Activated naive CD8-positive, alpha-beta T cell treated with anti-CD3 and anti-CD28 coated beads, Interleukin-2, amount 10 ng/mL, durations not matched to agents 7 days and 5 days (primary cell): Measurements from ENCODE around the gene GRIK5. TPM values are rescaled to one million over a fixed set of nuclear protein-coding genes. Genes with fewer than 3 reads are reported as not detected.
"Not testable (repeated sequence)": the region's sequence is repeated elsewhere in the genome, so short reads cannot be mapped to it uniquely, and the experiment has no call there.

ENCODE experiments used
- ATAC-seq: fragments of 150-1000 bp; cut with Tn5 transposase; one replicate; pipeline ENCODE4 v1.10.0; 2021; ENCODE audit warnings: low read depth, moderate library complexity
- POLR2A ChIA-PET: fragments of 350-600 bp; sonication (Branson Sonifier 250); formaldehyde crosslinking; loops from one replicate; lab custom pipeline; 2021; ENCODE audit warnings: antibody characterized with exemption; lab: Charles Lee
- DNase-seq: peaks from one replicate; pipeline ENCODE4 v3.0.0; 2021
- H3K27ac Mint-ChIP-seq: one replicate; pipeline ENCODE4 v1.8.0; 2022; ENCODE audit warnings: mild to moderate bottlenecking, mixed read lengths
- H3K27me3 Mint-ChIP-seq: one replicate; pipeline ENCODE4 v1.8.0; 2022; ENCODE audit warnings: mild to moderate bottlenecking, moderate library complexity, mixed read lengths
- H3K36me3 Mint-ChIP-seq: one replicate; pipeline ENCODE4 v1.8.0; 2021; ENCODE audit warnings: mild to moderate bottlenecking, mixed read lengths
- H3K4me1 Mint-ChIP-seq: one replicate; pipeline ENCODE4 v1.8.0; 2021; ENCODE audit warnings: mixed read lengths
- H3K4me3 Mint-ChIP-seq: one replicate; pipeline ENCODE4 v1.8.0; 2022; ENCODE audit warnings: mild to moderate bottlenecking, moderate library complexity, mixed read lengths
- H3K9me3 Mint-ChIP-seq: one replicate; pipeline ENCODE4 v1.8.0; 2021; ENCODE audit warnings: mixed read lengths
- total RNA-seq, 2 experiments: library from RNA; stranded (reverse); gene quantifications; one replicate each; pipeline ENCODE4 v1.2.3, GENCODE V29; 2021

The GRIK5 gene
- total RNA-seq, 2 experiments from 2014 or later, result 0.44 to 0.79 TPM

DNA sequence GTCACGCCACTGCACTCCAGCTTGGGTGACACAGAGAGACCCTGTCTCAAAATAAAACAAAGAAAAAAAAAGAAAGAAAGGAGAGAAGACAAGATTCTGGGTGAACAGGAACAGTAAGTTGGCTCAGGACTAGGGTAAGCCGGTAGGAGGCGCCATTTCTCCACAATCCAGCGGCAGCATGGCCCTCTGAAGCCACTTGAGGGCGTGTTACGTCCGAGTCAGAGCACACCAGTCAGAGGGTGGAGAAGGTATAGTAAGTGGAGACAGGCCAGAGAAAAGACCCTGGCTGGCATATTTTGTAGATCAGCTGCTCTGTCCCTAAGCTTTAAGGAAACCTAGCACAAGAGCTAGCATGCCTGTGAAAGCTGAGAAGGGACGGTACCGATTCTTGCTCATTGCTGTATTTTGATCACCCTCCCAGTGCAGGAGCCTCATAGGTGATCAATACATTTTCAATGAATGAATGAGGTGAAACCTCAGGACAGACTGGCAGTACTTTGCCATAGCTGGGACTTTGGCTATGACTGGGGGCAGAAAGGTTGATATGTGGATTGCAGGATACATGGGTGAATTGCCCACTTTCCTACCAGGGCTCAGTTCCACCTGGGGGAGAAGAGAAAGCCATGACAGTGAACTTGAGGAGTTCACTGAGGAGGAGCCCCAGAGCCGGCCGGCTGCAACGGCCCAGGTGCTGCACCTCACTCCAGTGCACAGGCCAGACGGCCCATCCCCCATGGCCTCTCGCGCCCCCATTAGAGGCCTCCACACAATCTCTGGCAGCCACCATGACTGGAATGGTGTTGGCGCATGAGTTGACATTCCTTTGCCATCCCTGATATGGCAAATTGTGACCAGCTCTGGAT lies 38.8 kb upstream of the GRIK5 start:
- H3K27ac Mint-ChIP-seq, result peak overlapping the region; percentile 48
- H3K4me1 Mint-ChIP-seq, result peaks cover 24% of the 10 kb centered on the region
- POLR2A ChIA-PET, result interaction anchor here (0.6 to 0.9 kb wide), 2 partner anchors 24 to 135 kb away, joined by 3 read pairs; no protein-coding TSS in a partner anchor

DNA sequence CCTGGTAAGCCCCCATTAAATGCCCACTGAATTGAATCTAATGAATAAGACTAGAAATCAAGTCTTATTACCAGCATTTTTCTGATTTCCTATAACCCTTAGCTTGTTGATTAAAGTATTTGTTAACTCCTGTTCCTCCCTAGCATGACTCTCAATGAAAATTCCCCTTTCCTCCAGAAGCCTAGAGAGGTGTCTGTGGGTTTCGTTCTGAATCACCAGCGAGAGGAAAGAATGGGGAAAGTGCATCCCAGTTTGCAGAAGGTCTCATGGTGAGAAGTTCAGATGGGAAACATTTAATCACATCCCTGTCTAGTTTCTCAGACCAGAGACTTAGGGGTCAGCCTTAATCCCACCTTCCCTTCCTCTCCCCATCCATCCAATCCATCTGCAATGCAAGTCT lies 35.4 kb upstream of the GRIK5 start:
- POLR2A ChIA-PET, result no interaction called here
- H3K4me1 Mint-ChIP-seq, result peaks cover 20% of the 10 kb centered on the region
- peaks cover 3% of the 10 kb centered on the region for H3K36me3 Mint-ChIP-seq
- H3K27me3 Mint-ChIP-seq, result no peaks in the 10 kb centered on the region
- H3K4me3 Mint-ChIP-seq, result no peak overlapping the region
- no peaks in the 10 kb centered on the region for H3K9me3 Mint-ChIP-seq
- ATAC-seq, result no peak
- no peak for DNase-seq
- H3K27ac Mint-ChIP-seq, result no peak overlapping the region

More for the DNA sequence above, 38.8 kb upstream of the GRIK5 start:
- no peak overlapping the region for H3K4me3 Mint-ChIP-seq
- ATAC-seq (peak; percentile 96), DNase-seq (peak; percentile 87)
- peaks cover 6% of the 10 kb centered on the region for H3K36me3 Mint-ChIP-seq
- no peaks in the 10 kb centered on the region for H3K9me3 Mint-ChIP-seq
- no peaks in the 10 kb centered on the region for H3K27me3 Mint-ChIP-seq

DNA sequence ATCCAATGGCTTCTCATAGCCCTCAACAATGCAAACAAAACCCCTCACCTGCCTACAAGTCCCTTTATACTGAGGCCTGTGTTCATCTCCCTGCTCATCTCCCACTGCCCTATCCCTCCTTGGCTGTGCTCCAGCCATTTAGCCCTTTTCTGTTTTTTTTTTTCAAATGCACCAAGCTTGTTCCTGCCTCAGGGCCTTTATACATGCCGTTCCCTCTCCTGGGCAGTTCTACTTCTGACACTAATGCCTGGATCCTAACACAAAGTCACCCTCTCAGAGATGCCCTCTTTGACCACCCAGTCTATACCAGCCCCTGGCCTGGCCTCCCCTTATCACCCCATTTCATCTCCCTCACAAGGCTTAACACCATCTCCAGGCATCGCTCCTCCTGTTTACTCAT lies 32.9 kb upstream of the GRIK5 start:
- Mint-ChIP-seq H3K4me1 (peaks cover 12% of the 10 kb centered on the region), H3K9me3 (no peaks in the 10 kb centered on the region), H3K36me3 (peaks cover 3% of the 10 kb centered on the region), H3K27ac (no peak overlapping the region), H3K4me3 (no peak overlapping the region), H3K27me3 (no peaks in the 10 kb centered on the region)
- POLR2A ChIA-PET, result interaction anchor here (0.6 to 1.1 kb wide), 3 partner anchors 16 to 330 kb away, joined by 3 to 4 read pairs (median 3); partner anchors contain the start of gene ZNF574
- DNase-seq (no peak), ATAC-seq (no peak)

DNA sequence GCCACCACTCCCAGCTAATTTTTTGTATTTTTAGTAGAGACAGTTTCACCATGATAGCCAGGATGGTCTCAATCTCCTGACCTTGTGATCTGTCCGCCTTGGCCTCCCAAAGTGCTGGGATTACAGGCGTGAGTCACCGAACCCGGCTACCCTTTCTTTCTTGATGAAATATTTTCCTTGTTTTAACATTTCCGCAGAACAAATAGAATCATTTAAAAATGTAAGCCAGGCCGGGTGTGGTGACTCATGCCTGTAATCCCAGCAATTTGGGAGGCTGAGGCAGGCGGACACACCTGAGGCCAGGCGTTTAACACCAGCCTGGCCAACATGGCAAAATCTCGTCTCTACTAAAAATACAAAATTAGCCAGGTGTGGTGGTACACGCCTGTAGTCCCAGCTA lies 30.2 kb upstream of the GRIK5 start:
- POLR2A ChIA-PET, result interaction anchor here (1.1 kb wide), 1 partner anchor 32 kb away, joined by 7 read pairs; the partner anchor contains the start of gene POU2F2
- ATAC-seq, H3K36me3 Mint-ChIP-seq, H3K27me3 Mint-ChIP-seq, H3K4me1 Mint-ChIP-seq, DNase-seq, H3K4me3 Mint-ChIP-seq, H3K9me3 Mint-ChIP-seq, H3K27ac Mint-ChIP-seq: not testable (repeated sequence)

DNA sequence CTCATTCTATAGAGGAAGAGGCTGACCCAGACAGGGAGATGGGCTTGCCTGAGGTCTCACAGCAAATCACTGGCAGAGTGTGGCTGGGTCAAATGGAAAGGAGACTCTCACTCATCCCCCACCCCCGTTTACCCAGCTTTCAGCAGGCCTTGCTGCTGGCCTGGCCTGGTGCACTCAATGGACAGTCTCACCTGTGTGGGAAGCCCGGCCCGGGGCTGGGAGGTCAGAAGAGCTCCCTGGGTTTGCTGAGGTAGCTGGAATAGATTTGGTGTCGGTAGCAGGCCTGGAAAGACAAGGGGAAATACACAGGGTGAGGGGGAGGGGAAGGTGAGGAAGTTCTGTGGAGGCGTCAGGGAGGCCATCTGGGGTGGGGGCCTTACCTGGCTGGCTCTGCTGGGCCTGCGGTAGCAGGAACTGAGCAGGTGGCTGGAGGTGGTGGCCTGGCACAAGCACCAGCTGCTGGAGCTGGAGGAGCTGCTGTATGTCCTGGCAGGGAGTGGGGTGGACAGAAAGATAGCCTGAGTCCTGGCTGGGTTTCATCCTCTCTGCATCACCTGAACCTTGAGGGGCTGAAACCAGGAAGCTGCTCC lies 29.4 kb upstream of the GRIK5 start:
- no peaks in the 10 kb centered on the region for H3K27me3 Mint-ChIP-seq
- POLR2A ChIA-PET, result interaction anchor here (0.5 kb wide), 1 partner anchor 12 kb away, joined by 3 read pairs; no protein-coding TSS in a partner anchor
- H3K27ac Mint-ChIP-seq, result no peak overlapping the region

GRCh38 chr19:42098781-42099180 lies 28.8 kb upstream of the GRIK5 start:
- no peaks in the 10 kb centered on the region for H3K27me3 Mint-ChIP-seq
- H3K4me3 Mint-ChIP-seq, result no peak overlapping the region
- H3K9me3 Mint-ChIP-seq, result no peaks in the 10 kb centered on the region
- H3K36me3 Mint-ChIP-seq, result peaks cover 6% of the 10 kb centered on the region
- POLR2A ChIA-PET, result no interaction called here
- DNase-seq (no peak), ATAC-seq (no peak)
- H3K27ac Mint-ChIP-seq, result no peak overlapping the region
- H3K4me1 Mint-ChIP-seq, result peaks cover 6% of the 10 kb centered on the region

More for the DNA sequence above, 29.4 kb upstream of the GRIK5 start:
- Mint-ChIP-seq H3K9me3 (no peaks in the 10 kb centered on the region), H3K36me3 (peaks cover 4% of the 10 kb centered on the region), H3K4me1 (peaks cover 5% of the 10 kb centered on the region), H3K4me3 (no peak overlapping the region)
- no peak for ATAC-seq
- no peak for DNase-seq

GRCh38 chr19:42097461-42097860 lies 27.5 kb upstream of the GRIK5 start:
- H3K4me1 Mint-ChIP-seq, result peaks cover 6% of the 10 kb centered on the region
- ATAC-seq, result no peak
- no peak overlapping the region for H3K27ac Mint-ChIP-seq
- POLR2A ChIA-PET, result no interaction called here
- no peaks in the 10 kb centered on the region for H3K9me3 Mint-ChIP-seq
- peaks cover 6% of the 10 kb centered on the region for H3K36me3 Mint-ChIP-seq
- no peak for DNase-seq
- H3K27me3 Mint-ChIP-seq, result no peaks in the 10 kb centered on the region
- H3K4me3 Mint-ChIP-seq, result no peak overlapping the region

DNA sequence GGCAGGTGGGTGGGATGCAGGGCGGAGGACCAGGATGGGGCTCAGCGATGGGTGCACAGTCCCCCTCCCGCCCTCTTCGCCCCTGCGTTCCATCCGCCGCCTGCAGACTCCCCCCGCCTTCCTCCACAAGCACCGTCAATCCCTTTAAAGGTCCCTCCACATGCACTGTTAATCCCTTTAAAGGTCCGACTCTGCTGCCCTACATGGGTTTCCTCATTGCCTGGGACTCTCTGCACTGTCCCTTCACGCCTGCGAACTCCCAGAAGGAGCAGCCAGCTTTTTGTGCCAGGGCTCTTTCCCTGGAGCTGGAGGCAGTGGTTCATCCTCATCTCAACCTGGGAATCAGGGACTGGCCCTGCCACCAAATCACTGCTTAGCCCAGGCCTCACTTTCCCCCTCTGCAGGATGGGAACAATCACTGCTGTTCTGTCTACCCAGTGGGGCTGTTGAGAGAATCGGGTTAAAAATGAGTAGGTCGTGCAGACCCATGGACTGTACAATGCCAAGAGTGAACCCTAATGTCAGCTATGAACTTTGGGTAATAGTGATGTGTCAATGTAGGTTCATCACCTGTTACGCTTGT lies 26.3 kb upstream of the GRIK5 start:
- Mint-ChIP-seq H3K36me3 (peaks cover 8% of the 10 kb centered on the region), H3K27ac (no peak overlapping the region), H3K4me3 (no peak overlapping the region), H3K27me3 (no peaks in the 10 kb centered on the region), H3K4me1 (peaks cover 6% of the 10 kb centered on the region), H3K9me3 (no peaks in the 10 kb centered on the region)
- DNase-seq (no peak), ATAC-seq (no peak)
- POLR2A ChIA-PET, result no interaction called here

- Mint-ChIP-seq H3K4me1 (peaks cover 8% of the 10 kb centered on the region), H3K4me3 (no peak overlapping the region), H3K27ac (no peak overlapping the region), H3K9me3 (no peaks in the 10 kb centered on the region), H3K36me3 (peaks cover 6% of the 10 kb centered on the region), H3K27me3 (no peaks in the 10 kb centered on the region)
- ATAC-seq (no peak), DNase-seq (no peak)
- POLR2A ChIA-PET, result no interaction called here
Measured at GRCh38 chr19:42095814-42096230, 25.8 kb upstream of the GRIK5 start.

DNA sequence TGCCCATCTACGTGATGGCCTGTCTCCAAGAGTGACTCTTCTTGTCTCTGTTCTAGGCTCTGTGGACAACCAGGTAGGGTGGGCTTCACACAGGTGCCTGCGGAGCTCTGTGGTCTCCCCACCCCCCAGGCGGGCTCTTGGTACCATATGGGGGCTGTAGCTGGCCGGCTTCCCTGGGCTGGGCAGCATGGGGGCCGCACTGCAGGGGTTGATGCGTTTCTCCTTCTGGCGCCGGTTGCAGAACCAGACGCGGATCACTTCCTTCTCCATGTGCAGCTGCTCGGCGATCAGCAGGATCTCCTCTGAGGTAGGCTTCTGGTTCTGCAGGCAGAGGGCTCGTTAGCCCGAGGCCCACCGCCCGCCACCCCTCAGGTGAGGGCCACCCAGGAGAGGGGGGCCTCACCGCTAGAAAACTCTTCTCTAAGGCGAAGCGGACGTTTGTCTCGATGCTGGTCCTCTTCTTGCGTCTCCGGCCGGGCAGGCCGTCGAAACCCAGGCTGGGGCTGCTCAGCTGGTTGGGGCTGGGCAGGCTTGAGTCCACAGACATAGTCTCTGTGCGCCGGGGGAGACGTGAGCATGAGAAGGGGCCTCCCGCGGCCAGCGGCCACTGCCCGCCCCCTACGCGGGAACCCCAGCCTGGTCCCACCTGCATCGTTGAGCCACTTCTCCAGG lies 25.3 kb upstream of the GRIK5 start:
- Mint-ChIP-seq H3K36me3 (peaks cover 6% of the 10 kb centered on the region), H3K4me3 (no peak overlapping the region), H3K9me3 (no peaks in the 10 kb centered on the region), H3K27me3 (no peaks in the 10 kb centered on the region), H3K4me1 (peaks cover 14% of the 10 kb centered on the region), H3K27ac (no peak overlapping the region)
- DNase-seq, result no peak
- no peak for ATAC-seq
- POLR2A ChIA-PET, result no interaction called here

- no peak for DNase-seq
- Mint-ChIP-seq H3K27ac (no peak overlapping the region), H3K27me3 (no peaks in the 10 kb centered on the region), H3K9me3 (no peaks in the 10 kb centered on the region), H3K4me3 (no peak overlapping the region), H3K4me1 (peaks cover 26% of the 10 kb centered on the region), H3K36me3 (peaks cover 6% of the 10 kb centered on the region)
- ATAC-seq, result no peak
- POLR2A ChIA-PET, result no interaction called here
Measured at GRCh38 chr19:42093926-42094325, 23.9 kb upstream of the GRIK5 start.

- POLR2A ChIA-PET, result no interaction called here
- Mint-ChIP-seq H3K27ac (no peak overlapping the region), H3K4me1 (peaks cover 29% of the 10 kb centered on the region), H3K9me3 (no peaks in the 10 kb centered on the region), H3K36me3 (peaks cover 6% of the 10 kb centered on the region), H3K27me3 (no peaks in the 10 kb centered on the region), H3K4me3 (no peak overlapping the region)
- DNase-seq (no peak), ATAC-seq (no peak)
Measured at GRCh38 chr19:42093505-42093904, 23.5 kb upstream of the GRIK5 start.

GRCh38 chr19:42092350-42092749 lies 22.3 kb upstream of the GRIK5 start:
- no peaks in the 10 kb centered on the region for H3K27me3 Mint-ChIP-seq
- POLR2A ChIA-PET, result no interaction called here
- peaks cover 31% of the 10 kb centered on the region for H3K4me1 Mint-ChIP-seq
- H3K4me3 Mint-ChIP-seq, result no peak overlapping the region
- ATAC-seq (peak; percentile 73), DNase-seq (peak; percentile 64)
- H3K27ac Mint-ChIP-seq, result peak overlapping the region; percentile 84
- peaks cover 6% of the 10 kb centered on the region for H3K36me3 Mint-ChIP-seq
- no peaks in the 10 kb centered on the region for H3K9me3 Mint-ChIP-seq
